Thoracic aorta (tissue), 2 donors: Measurements from ENCODE around the gene ABHD17C. TPM values are rescaled to one million over a fixed set of nuclear protein-coding genes. Genes with fewer than 3 reads are reported as not detected.

Experiments
- ATAC-seq: fragments of 150-250 bp; one replicate; pipeline ENCODE4 v1.8.0; 2017; ENCODE audit warnings: low read depth; ENCODE audit not compliant: insufficient number of reproducible peaks, low FRiP score
- DNase-seq: peaks from one replicate; pipeline ENCODE4 v3.0.0-alpha.2; 2020; ENCODE audit warnings: low spot score
- H3K27ac ChIP-seq, 2 donors: fragments of 200-600 bp; sonication (generic); 1 replicate in 1 of 2; 2 replicates in 1 of 2; pipeline ENCODE4 v1.5.1; 2016; ENCODE audit warnings: mild to moderate bottlenecking in 2 of 2, moderate library complexity in 2 of 2
- H3K27me3 ChIP-seq: fragments of 200-600 bp; sonication (generic); replicated peaks from 2 replicates; pipeline ENCODE4 v1.6.0; 2016; ENCODE audit warnings: mild to moderate bottlenecking; ENCODE audit not compliant: insufficient read depth
- H3K36me3 ChIP-seq: fragments of 200-600 bp; sonication (generic); one replicate; pipeline ENCODE4 v1.5.1; 2016
- H3K4me1 ChIP-seq, 2 donors: fragments of 200-600 bp; sonication (generic); 1 replicate in 1 of 2; 2 replicates in 1 of 2; pipeline versions ENCODE4 v1.5.1 to v1.6.0; 2016; ENCODE audit warnings: low read depth in 2 of 2, mild to moderate bottlenecking in 1 of 2; ENCODE audit not compliant: control insufficient read depth in 1 of 2
- H3K4me3 ChIP-seq: fragments of 200-600 bp; sonication (generic); 2 replicates; pipeline ENCODE4 v1.5.1; 2016; ENCODE audit warnings: mild to moderate bottlenecking
- H3K9me3 ChIP-seq: fragments of 200-600 bp; sonication (generic); 2 replicates; pipeline ENCODE4 v1.5.1; 2016
- CTCF ChIP-seq: fragments of 200-600 bp; sonication (generic); IDR thresholded peaks from one replicate; pipeline ENCODE4 v1.5.1; 2019; ENCODE audit warnings: antibody characterized with exemption
- total RNA-seq, 2 donors: library from RNA; depleted of rRNA; stranded (reverse); fragments of >200 nt; gene quantifications; one replicate each; pipeline versions ENCODE4 v1.1.0 to v1.2.3, GENCODE V29; 2016

Gene ABHD17C
- total RNA-seq, 2 donors from 2014 or later: 1.6 to 3.0 TPM

DNA sequence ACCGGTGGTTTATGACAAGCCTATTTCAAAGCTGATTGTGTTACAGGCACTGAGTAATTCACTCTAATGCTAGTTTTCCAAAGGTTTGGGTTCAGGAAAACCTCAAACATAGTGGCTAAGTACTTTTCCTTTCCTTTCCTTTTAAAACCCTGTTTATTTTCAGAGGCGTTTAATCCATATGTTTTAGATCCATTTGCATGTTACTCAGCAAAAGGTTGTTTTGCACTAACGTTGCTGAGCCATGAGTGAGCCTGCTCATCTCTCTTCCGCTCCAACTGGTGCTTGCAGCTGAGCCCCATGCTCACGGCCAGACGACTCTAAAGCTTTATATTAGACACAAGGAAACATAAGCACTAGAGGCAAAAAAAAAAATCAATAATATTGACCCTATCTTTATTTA lies 93.4 kb downstream of the ABHD17C start:
- Histone ChIP-seq H3K36me3 (no peaks in the 10 kb centered on the region), H3K4me3 (no peak overlapping the region), H3K27ac (no peak overlapping the region), H3K9me3 (no peaks in the 10 kb centered on the region), H3K27me3 (no peaks in the 10 kb centered on the region), H3K4me1 (no peaks in the 10 kb centered on the region)
- TF ChIP-seq CTCF: no peak
- ATAC-seq (no peak), DNase-seq (no peak)

- DNase-seq (no peak), ATAC-seq (no peak)
- no peaks in the 10 kb centered on the region for H3K27me3 ChIP-seq
- no peaks in the 10 kb centered on the region for H3K9me3 ChIP-seq
- no peaks in the 10 kb centered on the region for H3K36me3 ChIP-seq
- no peak overlapping the region for H3K4me3 ChIP-seq
- no peak overlapping the region for H3K27ac ChIP-seq
- no peak for TF ChIP-seq CTCF
- no peaks in the 10 kb centered on the region for H3K4me1 ChIP-seq
Measured at GRCh38 chr15:80789296-80789695, 94.2 kb downstream of the ABHD17C start.

GRCh38 chr15:80789796-80790195 lies 94.7 kb downstream of the ABHD17C start:
- Histone ChIP-seq H3K4me3 (no peak overlapping the region), H3K36me3 (no peaks in the 10 kb centered on the region), H3K27ac (no peak overlapping the region), H3K4me1 (no peaks in the 10 kb centered on the region), H3K27me3 (no peaks in the 10 kb centered on the region), H3K9me3 (no peaks in the 10 kb centered on the region)
- ATAC-seq (no peak), DNase-seq (no peak)
- no peak for TF ChIP-seq CTCF

DNA sequence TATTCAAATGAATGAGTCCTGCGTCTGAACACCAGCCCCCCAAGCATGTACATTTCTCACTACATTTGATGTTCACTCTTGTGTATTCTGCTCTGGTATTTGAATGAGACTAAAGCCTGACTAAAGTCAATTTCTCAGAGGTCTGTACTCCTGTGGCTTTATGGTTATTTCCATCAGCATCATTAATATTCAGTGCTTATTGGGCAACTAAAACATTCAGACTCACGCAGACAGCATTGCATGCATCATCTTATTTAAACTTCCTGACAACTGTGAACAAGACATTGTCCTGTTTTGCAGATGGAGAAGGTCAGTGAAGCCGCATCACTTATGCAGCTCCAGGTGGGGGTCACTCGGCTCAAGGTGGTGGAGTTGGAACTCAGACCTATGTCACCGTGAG lies 95.1 kb downstream of the ABHD17C start:
- Histone ChIP-seq H3K27ac (no peak overlapping the region), H3K27me3 (no peaks in the 10 kb centered on the region), H3K4me3 (no peak overlapping the region), H3K9me3 (no peaks in the 10 kb centered on the region), H3K4me1 (no peaks in the 10 kb centered on the region), H3K36me3 (no peaks in the 10 kb centered on the region)
- ATAC-seq (no peak), DNase-seq (no peak)
- TF ChIP-seq CTCF: no peak

- TF ChIP-seq CTCF: no peak
- no peaks in the 10 kb centered on the region for H3K9me3 ChIP-seq
- DNase-seq: no peak
- no peaks in the 10 kb centered on the region for H3K27me3 ChIP-seq
- no peaks in the 10 kb centered on the region for H3K36me3 ChIP-seq
- no peaks in the 10 kb centered on the region for H3K4me1 ChIP-seq
- no peak for ATAC-seq
- H3K27ac ChIP-seq: no peak overlapping the region
- H3K4me3 ChIP-seq: no peak overlapping the region
Measured at GRCh38 chr15:80791004-80791403, 95.9 kb downstream of the ABHD17C start.
